MM.1S (cell line): ENCODE results near the gene SUGP1.

Source experiments
- CTCF ChIP-seq: fragments of 300-600 bp; sonication (generic); IDR thresholded peaks from 2 replicates; pipeline ENCODE4 v1.5.1; 2016; ENCODE audit warnings: antibody characterized with exemption, low read length, mixed read lengths
- EZH2 ChIP-seq: fragments of 300-600 bp; sonication (generic); optimal IDR thresholded peaks from 2 replicates; pipeline ENCODE3; 2017; ENCODE audit warnings: low read depth, mild to moderate bottlenecking, antibody characterized with exemption, low read length, mixed read lengths

GRCh38 chr19:19250196-19250801 is 70.0 kb downstream of the SUGP1 start:
- TF ChIP-seq EZH2: no peak
- TF ChIP-seq CTCF: no peak
